HepG2 (cell line): ENCODE measurements around the gene ZNF655. TPM values are rescaled to one million over a fixed set of nuclear protein-coding genes. Genes with fewer than 3 reads are reported as not detected.

Experiments used
- ARID2 ChIP-seq: sonication (generic); formaldehyde crosslinking; IDR thresholded peaks from 2 replicates; pipeline ENCODE4 v1.8.1; 2022; ENCODE audit warnings: mild to moderate bottlenecking, missing genetic modification reagents, borderline replicate concordance
- EZH2 ChIP-seq: conservative IDR thresholded peaks from 2 replicates; pipeline ENCODE4 v1.6.1; 2012; ENCODE audit warnings: mild to moderate bottlenecking, low read depth, low read length, moderate library complexity
- GATAD1 ChIP-seq: IDR thresholded peaks from 2 replicates; pipeline ENCODE4 v1.6.1; 2016; ENCODE audit warnings: missing genetic modification reagents, missing compliant biosample characterization
- GLI4 ChIP-seq: sonication (generic); formaldehyde crosslinking; IDR thresholded peaks from 2 replicates; pipeline ENCODE4 v1.5.1; 2020; ENCODE audit warnings: missing genetic modification reagents, mild to moderate bottlenecking, moderate library complexity, borderline replicate concordance
- GPN1 ChIP-seq: sonication (generic); formaldehyde crosslinking; IDR thresholded peaks from 2 replicates; pipeline ENCODE4 v1.5.1; 2020; ENCODE audit warnings: missing genetic modification reagents, borderline replicate concordance
- HIVEP1 ChIP-seq: sonication (generic); formaldehyde crosslinking; IDR thresholded peaks from 2 replicates; pipeline ENCODE4 v1.4.0; 2020; ENCODE audit warnings: mild to moderate bottlenecking, missing genetic modification reagents
- NAIF1 ChIP-seq: sonication (generic); formaldehyde crosslinking; IDR thresholded peaks from 2 replicates; pipeline ENCODE4 v1.5.0; 2020; ENCODE audit warnings: mild to moderate bottlenecking, missing genetic modification reagents, borderline replicate concordance
- NONO ChIP-seq, 2 experiments: fragments of 450-650 bp in 1 of 2; sonication (generic) in 1 of 2; formaldehyde crosslinking in 1 of 2; IDR thresholded peaks in 1 of 2; conservative IDR thresholded peaks in 1 of 2; 2 replicates each; pipeline versions ENCODE4 v1.6.1 to v1.8.0; 2017 to 2022; ENCODE audit warnings: mild to moderate bottlenecking in 1 of 2, missing genetic modification reagents in 1 of 2, moderate library complexity in 1 of 2
- SCMH1 ChIP-seq: sonication (generic); formaldehyde crosslinking; IDR thresholded peaks from 2 replicates; pipeline ENCODE4 v1.9.0; 2021; ENCODE audit warnings: missing genetic modification reagents, mild to moderate bottlenecking, borderline replicate concordance
- SKI ChIP-seq: fragments of 450-650 bp; IDR thresholded peaks from one replicate; pipeline ENCODE4 v1.6.1; 2018; ENCODE audit warnings: mild to moderate bottlenecking; ENCODE audit not compliant: partially characterized antibody
- THYN1 ChIP-seq: sonication (generic); formaldehyde crosslinking; IDR thresholded peaks from 2 replicates; pipeline ENCODE4 v1.8.1; 2023; ENCODE audit warnings: low read depth, mild to moderate bottlenecking, moderate library complexity, missing genetic modification reagents, borderline replicate concordance
- ZBTB3 ChIP-seq: sonication (generic); formaldehyde crosslinking; IDR thresholded peaks from 2 replicates; pipeline ENCODE4 v1.4.0; 2020; ENCODE audit warnings: low read depth, mild to moderate bottlenecking, moderate library complexity, missing genetic modification reagents, borderline replicate concordance
- ZNF136 ChIP-seq: sonication (generic); formaldehyde crosslinking; IDR thresholded peaks from 2 replicates; pipeline ENCODE4 v1.8.1; 2022; ENCODE audit warnings: low read depth, mild to moderate bottlenecking, moderate library complexity, missing genetic modification reagents
- ZNF263 ChIP-seq: sonication (generic); formaldehyde crosslinking; IDR thresholded peaks from 2 replicates; pipeline ENCODE4 v1.4.0; 2020; ENCODE audit warnings: missing genetic modification reagents
- ZNF30 ChIP-seq: sonication (generic); formaldehyde crosslinking; IDR thresholded peaks from 2 replicates; pipeline ENCODE4 v1.5.0; 2020; ENCODE audit warnings: mild to moderate bottlenecking, missing genetic modification reagents
- ZNF333 ChIP-seq: sonication (generic); formaldehyde crosslinking; IDR thresholded peaks from 2 replicates; pipeline ENCODE4 v1.4.0; 2020; ENCODE audit warnings: mild to moderate bottlenecking, missing genetic modification reagents, borderline replicate concordance
- ZNF446 ChIP-seq: sonication (generic); formaldehyde crosslinking; IDR thresholded peaks from 2 replicates; pipeline ENCODE4 v1.5.0; 2020; ENCODE audit warnings: mild to moderate bottlenecking, missing genetic modification reagents
- ZNF569 ChIP-seq: sonication (generic); formaldehyde crosslinking; IDR thresholded peaks from 2 replicates; pipeline ENCODE4 v1.5.0; 2020; ENCODE audit warnings: mild to moderate bottlenecking, missing genetic modification reagents, moderate library complexity, borderline replicate concordance
- ZNF724P ChIP-seq: sonication (generic); formaldehyde crosslinking; IDR thresholded peaks from 2 replicates; pipeline ENCODE4 v1.8.0; 2022; ENCODE audit warnings: missing genetic modification reagents, borderline replicate concordance
- ZSCAN31 ChIP-seq: sonication (generic); formaldehyde crosslinking; IDR thresholded peaks from 2 replicates; pipeline ENCODE4 v1.5.0; 2020; ENCODE audit warnings: low read depth, mild to moderate bottlenecking, missing genetic modification reagents
- polyA plus RNA-seq, 8 experiments: library from polyadenylated mRNA; depleted of rRNA in 3 of 8; stranded (reverse) in 7 of 8; unstranded in 1 of 8; fragments of >200 nt; fragmentation: Illumina TruSeq in 4 of 8; extraction: Trizol in 4 of 8; gene quantifications; 2 replicates each; pipeline versions ENCODE4 v1.2.1 to v1.2.3, GENCODE V29; 2011 to 2016; ENCODE audit warnings: low read depth in 4 of 8, missing spikeins in 1 of 8, mixed read lengths in 1 of 8; ENCODE audit not compliant: insufficient read depth in 1 of 8
- total RNA-seq, 5 experiments: library from RNA; depleted of rRNA; stranded (reverse); fragments of >200 nt; fragmentation: Illumina TruSeq; extraction: Trizol; gene quantifications; 2 replicates each; pipeline ENCODE4 v1.2.3, GENCODE V29; 2016; ENCODE audit warnings: low read depth in 1 of 5
- TF ChIP-seq, protein P1 (sequence below): sonication (generic); formaldehyde crosslinking; IDR thresholded peaks from 2 replicates; pipeline ENCODE4 v1.4.0; 2020; ENCODE audit warnings: missing genetic modification reagents
- TF ChIP-seq, protein P2 (sequence below): sonication (generic); formaldehyde crosslinking; IDR thresholded peaks from 2 replicates; pipeline ENCODE4 v1.4.0; 2020; ENCODE audit warnings: mild to moderate bottlenecking, missing genetic modification reagents
- TF ChIP-seq, protein P3 (sequence below): sonication (generic); formaldehyde crosslinking; IDR thresholded peaks from 2 replicates; pipeline ENCODE4 v1.8.0; 2022; ENCODE audit warnings: mild to moderate bottlenecking, missing genetic modification reagents, borderline replicate concordance
- TF ChIP-seq, protein P4 (sequence below): sonication (generic); formaldehyde crosslinking; IDR thresholded peaks from 2 replicates; pipeline ENCODE4 v1.8.0; 2022; ENCODE audit warnings: low read depth, missing genetic modification reagents

Gene ZNF655
- total and polyA plus RNA-seq, 2 of the 13 experiments (the other 11 are each of a cell fraction or from before 2014, with no cell fraction given), result 53.4 to 75.6 TPM

DNA sequence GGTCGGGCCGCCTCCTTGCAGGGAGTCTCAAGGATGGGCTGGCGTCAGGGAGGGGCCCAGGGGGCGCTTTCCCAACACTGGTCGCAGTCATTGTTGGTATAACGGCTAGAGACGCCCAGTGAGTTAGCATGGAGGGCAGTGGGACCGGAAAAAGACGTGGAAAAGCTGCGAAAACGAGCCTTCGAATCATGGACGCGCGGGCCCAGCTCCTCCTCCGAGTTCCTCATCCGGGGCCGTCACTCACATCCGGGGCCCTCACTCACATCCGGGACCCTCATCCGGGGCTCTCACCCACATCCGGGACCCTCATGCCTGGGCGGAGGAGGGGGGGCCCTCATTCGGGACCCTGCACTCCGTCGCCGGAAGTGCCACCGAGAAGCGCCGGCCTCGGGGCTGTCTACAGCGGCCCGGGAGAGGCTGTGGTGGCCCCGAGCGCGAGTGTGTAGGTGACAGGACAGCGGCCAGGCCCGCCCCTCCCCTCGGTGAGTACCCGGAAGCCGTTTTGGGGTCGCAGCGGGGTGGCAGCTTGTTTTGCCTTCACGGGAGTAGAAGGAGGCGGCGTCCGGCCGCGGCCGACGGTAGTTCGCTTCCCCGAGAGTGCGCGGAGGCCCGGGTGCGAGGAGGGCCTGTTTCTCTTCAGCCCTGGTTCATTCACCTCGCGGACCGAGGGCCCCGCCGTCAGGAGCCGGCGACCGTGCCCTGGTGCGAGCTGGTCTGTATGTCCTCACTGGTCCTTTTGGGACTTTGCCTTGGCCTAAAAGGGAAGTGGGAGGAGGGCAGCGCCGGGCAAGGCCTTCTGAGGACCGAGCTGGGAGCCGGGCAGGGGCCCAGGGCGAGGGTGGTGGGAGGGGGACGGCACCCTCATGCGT is at the start of gene ZNF655 (continued):
- TF ChIP-seq ZNF724P (CRISPR knock-in tag), result no peak
- peak; percentile 91 for TF ChIP-seq GATAD1 (CRISPR knock-in tag)
- no peak; the same call in none of the 2 replicates for TF ChIP-seq ZNF333 (CRISPR knock-in tag)
- TF ChIP-seq ZNF446 (CRISPR knock-in tag), result peak; percentile 33; the same call in 1 of the 2 replicates
- TF ChIP-seq, protein P1, sequence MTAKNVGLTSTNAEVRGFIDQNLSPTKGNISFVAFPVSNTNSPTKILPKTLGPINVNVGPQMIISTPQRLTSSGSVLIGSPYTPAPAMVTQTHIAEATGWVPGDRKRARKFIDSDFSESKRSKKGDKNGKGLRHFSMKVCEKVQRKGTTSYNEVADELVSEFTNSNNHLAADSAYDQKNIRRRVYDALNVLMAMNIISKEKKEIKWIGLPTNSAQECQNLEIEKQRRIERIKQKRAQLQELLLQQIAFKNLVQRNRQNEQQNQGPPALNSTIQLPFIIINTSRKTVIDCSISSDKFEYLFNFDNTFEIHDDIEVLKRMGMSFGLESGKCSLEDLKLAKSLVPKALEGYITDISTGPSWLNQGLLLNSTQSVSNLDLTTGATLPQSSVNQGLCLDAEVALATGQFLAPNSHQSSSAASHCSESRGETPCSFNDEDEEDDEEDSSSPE (CRISPR knock-in tag), result peak; percentile 15; the same call in 1 of the 2 replicates
- TF ChIP-seq, protein P2, sequence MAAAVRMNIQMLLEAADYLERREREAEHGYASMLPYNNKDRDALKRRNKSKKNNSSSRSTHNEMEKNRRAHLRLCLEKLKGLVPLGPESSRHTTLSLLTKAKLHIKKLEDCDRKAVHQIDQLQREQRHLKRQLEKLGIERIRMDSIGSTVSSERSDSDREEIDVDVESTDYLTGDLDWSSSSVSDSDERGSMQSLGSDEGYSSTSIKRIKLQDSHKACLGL (CRISPR knock-in tag), result peak; percentile 81
- TF ChIP-seq ZNF263 (CRISPR knock-in tag), result 0 out of 2 replicates have a peak, but pooled peaks have one; percentile 42
- TF ChIP-seq EZH2, result no peak
- no peak for TF ChIP-seq GPN1 (CRISPR knock-in tag)
- TF ChIP-seq ZBTB3, result no peak; the same call in 1 of the 2 replicates
- no peak for TF ChIP-seq SCMH1
- TF ChIP-seq SKI, result peak; percentile 15
- no peak for TF ChIP-seq ZNF569 (CRISPR knock-in tag)
- TF ChIP-seq, protein P3, sequence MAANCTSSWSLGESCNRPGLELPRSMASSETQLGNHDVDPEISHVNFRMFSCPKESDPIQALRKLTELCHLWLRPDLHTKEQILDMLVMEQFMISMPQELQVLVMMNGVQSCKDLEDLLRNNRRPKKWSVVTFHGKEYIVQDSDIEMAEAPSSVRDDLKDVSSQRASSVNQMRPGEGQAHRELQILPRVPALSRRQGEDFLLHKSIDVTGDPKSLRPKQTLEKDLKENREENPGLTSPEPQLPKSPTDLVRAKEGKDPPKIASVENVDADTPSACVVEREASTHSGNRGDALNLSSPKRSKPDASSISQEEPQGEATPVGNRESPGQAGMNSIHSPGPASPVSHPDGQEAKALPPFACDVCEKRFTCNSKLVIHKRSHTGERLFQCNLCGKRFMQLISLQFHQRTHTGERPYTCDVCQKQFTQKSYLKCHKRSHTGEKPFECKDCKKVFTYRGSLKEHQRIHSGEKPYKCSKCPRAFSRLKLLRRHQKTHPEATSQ, result peak; percentile 27; the same call in 1 of the 2 replicates
- TF ChIP-seq NONO (IDR thresholded peaks at IDR 0.05), result no peak
- peak; percentile 73 for TF ChIP-seq NONO (CRISPR knock-in tag; conservative IDR thresholded peaks at IDR 0.05)
- TF ChIP-seq THYN1 (CRISPR knock-in tag), result no peak
- no peak for TF ChIP-seq ZNF30
- TF ChIP-seq GLI4, result peak; percentile 59; the same call in 1 of the 2 replicates
- TF ChIP-seq HIVEP1 (CRISPR knock-in tag), result peak; percentile 64
- 0 out of 2 replicates have a peak, but pooled peaks have one; percentile 53 for TF ChIP-seq ZNF136
- peak; percentile 88 for TF ChIP-seq ZSCAN31 (CRISPR knock-in tag)
- 0 out of 2 replicates have a peak, but pooled peaks have one; percentile 66 for TF ChIP-seq NAIF1
- TF ChIP-seq ARID2 (CRISPR knock-in tag), result peak; percentile 86; the same call in 1 of the 2 replicates
- TF ChIP-seq, protein P4, sequence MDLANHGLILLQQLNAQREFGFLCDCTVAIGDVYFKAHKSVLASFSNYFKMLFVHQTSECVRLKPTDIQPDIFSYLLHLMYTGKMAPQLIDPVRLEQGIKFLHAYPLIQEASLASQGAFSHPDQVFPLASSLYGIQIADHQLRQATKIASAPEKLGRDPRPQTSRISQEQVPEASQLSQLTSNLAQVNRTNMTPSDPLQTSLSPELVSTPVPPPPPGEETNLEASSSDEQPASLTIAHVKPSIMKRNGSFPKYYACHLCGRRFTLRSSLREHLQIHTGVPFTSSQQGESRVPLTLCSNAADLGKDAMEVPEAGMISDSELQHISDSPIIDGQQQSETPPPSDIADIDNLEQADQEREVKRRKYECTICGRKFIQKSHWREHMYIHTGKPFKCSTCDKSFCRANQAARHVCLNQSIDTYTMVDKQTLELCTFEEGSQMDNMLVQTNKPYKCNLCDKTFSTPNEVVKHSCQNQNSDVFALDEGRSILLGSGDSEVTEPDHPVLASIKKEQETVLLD (CRISPR knock-in tag), result peak; percentile 97
